DND-41 (cell line): ENCODE measurements around the gene PITPNC1.

Source experiments
- EZH2 ChIP-seq: IDR thresholded peaks from 3 replicates; pipeline ENCODE4 v1.6.1; 2012; ENCODE audit warnings: borderline replicate concordance, low read depth, mild to moderate bottlenecking, moderate library complexity, low read length, inconsistent platforms; ENCODE audit not compliant: severe bottlenecking
- TF ChIP-seq, protein P1 (sequence below): IDR thresholded peaks from 2 replicates; pipeline ENCODE4 v1.5.1; 2012; ENCODE audit warnings: borderline replicate concordance, low read length, moderate library complexity, mild to moderate bottlenecking; ENCODE audit not compliant: poor library complexity, severe bottlenecking; ENCODE audit errors: extremely low read depth

DNA sequence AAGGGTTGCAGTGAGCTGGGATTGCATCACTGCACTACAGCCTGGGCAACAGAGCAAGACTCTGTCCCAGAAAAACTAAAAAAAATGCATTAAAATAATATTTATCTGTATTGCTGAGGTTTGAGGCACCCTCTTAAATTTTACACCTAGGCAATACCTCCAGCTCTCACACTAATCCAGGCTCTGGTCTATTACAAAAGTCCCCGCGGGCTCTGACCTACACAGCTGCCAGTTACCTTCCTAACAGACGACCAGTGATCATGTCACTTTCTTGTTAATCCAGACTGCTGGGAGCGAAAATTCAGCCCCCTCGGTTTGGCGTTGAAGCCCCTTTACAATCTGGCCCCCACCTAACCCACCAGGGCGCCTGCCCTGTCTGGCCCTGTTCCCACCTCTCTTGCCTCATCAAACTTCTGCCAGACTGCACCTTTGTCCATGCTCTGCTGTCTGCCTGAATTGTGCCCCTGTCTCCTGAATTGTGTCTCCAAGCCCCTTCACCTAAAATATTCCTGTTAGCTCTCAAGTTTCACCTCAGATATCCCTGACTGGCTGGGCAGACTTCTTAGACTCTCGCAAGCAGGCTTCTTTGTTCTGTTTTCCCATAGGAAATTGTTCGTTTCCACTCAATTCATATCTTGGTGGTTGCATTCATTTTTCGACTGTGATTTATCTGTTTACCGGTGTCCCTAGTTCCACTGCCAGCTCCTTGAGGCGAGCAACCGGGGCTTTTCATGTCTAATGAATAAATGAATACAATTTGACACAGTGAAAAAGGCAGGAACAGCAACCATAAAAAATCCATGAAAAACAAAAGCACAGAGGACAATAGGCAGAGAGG lies 65.9 kb downstream of the PITPNC1 start:
- TF ChIP-seq, protein P1, sequence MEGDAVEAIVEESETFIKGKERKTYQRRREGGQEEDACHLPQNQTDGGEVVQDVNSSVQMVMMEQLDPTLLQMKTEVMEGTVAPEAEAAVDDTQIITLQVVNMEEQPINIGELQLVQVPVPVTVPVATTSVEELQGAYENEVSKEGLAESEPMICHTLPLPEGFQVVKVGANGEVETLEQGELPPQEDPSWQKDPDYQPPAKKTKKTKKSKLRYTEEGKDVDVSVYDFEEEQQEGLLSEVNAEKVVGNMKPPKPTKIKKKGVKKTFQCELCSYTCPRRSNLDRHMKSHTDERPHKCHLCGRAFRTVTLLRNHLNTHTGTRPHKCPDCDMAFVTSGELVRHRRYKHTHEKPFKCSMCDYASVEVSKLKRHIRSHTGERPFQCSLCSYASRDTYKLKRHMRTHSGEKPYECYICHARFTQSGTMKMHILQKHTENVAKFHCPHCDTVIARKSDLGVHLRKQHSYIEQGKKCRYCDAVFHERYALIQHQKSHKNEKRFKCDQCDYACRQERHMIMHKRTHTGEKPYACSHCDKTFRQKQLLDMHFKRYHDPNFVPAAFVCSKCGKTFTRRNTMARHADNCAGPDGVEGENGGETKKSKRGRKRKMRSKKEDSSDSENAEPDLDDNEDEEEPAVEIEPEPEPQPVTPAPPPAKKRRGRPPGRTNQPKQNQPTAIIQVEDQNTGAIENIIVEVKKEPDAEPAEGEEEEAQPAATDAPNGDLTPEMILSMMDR, result no peak
- no peak for TF ChIP-seq EZH2
